OCI-M2 (cell line): ENCODE measurements around the gene ZNF366.

Source experiments
- DNase-seq: peaks from one replicate; lab custom pipeline; 2025; ENCODE audit not compliant: unreplicated experiment; lab: John Stamatoyannopoulos, UW

ZNF366 gene

DNA sequence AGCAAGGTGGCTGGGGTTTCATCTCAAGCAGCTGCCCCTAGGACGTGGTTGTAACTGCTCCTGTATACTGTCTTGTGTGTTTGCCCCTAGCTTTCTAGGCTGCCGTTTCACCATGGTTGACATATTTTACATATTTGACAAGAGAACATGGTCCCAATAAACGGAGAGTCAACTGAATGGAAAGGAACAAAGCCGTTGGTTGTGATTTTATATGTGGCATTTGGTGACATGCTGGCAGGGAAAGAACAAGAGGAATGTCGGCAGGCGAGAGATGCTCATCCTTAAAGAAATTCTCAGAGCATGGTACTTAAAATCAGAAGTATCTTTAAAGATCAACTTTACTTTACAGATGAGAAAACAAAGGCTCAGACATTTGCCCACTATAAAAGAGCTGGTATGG lies 11.8 kb downstream of the ZNF366 start:
- DNase-seq, result no peak

DNA sequence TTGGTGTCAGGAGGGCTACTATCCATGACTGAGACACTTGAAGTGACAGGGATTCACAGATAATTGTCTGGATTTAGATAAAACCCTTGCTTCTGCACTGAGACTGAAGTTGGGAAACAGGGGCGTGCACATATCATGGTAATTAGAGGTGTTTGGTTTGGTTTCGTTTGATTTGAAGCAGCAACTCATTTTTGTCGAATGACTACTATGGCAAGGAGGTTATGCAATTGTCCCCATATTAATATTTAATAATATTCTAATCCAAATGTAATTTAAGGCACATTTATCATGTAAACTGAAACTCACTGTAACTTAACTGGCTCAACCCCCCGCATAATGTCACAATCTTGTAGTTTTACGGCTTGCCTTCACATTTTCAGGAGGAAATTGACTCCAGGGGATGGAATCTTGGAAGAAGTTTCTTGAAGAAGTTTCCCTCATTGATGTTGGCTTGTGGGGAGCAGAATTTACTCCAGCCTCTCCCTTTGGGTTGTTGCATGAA lies 12.5 kb downstream of the ZNF366 start:
- DNase-seq, result no peak

DNA sequence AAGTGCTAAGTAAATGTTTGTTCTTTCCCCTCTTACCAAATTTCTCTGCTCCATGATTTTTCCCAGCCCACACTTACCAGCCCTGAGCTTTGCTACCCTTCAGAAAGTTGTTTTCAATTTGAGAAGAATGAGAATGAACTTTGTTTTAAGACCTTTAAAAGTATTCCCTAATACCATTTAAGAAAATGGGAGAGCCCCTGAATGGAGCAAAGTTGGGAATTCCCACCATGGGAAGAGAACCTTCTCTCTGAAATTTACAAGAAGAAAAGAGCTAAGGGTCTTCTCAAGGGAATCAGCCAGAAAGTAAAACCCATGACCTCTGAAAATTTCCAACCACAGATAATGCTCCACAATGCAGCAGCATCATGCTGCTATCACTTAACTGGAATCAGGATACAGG lies 17.7 kb downstream of the ZNF366 start:
- no peak for DNase-seq

DNA sequence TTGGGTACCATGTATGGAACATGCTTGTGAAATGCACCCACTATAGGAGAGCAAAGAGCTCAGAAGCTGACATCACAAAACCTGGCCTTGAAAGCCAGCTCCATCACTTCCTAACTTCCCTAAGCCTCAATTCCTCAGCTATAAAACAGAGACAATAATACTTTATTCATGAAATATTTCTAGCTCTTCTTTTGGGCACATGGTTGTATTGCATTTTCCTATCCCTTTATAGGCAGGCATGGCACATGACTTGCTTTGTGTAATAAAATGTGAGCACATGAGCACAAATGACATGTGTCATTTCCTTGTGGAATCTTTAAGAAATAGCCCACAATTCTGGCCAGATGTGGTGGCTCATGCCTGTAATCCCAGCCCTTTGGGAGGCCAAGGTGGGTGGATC lies 18.5 kb downstream of the ZNF366 start:
- DNase-seq, result no peak

DNA sequence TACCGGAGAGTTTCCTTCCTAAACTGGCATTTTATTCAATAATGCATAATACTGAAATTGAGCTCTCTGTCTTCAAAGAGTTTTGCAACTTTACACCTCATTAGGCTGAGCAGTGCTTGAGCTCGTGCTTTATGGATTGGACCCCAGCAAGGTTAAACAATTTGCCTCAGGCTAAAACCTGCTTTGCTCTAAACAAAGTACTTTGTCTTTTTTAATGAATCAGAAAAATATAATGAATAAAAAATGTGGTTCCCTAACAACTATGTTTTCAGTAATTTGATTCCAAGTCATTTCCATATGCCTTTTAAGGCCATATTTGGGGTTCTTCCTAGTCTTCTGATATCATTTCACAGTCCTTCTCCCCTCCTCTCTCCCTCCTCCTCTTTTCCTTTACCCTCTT lies 20.0 kb downstream of the ZNF366 start:
- no peak for DNase-seq

DNA sequence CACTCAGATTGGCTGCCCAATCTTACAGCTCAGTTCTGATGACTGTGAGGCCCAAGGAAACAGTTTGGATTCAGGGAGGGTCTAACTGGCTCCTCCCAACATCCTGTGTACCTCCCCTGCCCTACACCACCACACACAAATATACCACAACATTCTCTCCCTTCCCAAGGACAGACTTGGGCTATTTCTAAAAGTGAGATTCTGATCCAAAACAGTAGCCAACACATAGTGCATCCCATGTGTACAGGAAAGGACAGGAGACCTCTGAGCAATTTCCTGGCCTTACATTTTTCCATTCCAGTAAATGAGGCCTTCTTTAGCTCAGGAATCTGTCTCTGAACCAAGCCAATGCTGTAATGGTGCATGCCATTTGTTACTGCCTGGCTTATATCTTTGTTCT lies 20.8 kb downstream of the ZNF366 start:
- DNase-seq, result no peak

DNA sequence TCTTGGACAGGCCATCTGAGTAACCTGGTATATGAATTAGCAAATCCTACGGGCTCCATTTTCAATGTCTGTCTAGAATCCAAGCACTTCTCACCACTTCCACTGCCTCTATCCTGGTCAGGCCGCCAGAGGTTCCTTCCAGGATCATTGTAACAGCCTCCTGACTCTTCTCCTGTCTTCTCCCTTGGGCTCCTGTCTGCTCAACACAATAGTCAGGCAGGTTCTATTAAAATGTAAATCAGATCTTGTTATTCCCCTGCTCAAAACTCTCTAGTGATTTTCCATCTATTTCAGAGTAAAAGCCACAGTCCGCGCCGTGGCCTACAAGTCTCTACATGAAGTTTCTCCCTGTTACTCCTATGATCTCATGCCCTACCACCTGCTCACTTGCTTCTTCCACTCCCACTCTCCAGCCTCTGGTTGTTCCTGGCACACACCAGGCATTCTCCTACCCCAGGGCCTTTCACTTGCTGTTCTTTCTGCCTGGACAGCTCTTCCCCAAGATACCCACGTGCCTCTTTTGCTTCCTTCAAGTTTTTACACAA lies 21.7 kb downstream of the ZNF366 start:
- no peak for DNase-seq

DNA sequence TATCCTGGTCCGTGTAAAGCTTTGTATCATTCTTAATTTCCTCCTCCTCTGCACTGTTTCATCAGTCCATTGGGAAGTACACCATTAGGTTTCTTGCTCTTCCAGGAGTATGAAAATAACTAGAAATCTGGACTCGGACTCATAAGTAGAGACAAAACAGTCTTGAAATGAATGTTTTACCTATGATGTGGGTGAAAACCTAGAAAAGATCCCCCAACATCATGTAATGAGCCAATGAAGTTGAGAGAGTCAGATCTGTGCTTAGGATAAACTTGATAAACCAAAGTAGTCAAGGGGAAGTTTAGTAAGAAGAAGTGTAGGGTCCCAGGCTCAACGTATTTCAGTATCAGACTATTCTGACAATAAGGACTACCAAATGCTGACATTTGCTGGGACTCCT lies 25.2 kb downstream of the ZNF366 start:
- DNase-seq, result no peak

DNA sequence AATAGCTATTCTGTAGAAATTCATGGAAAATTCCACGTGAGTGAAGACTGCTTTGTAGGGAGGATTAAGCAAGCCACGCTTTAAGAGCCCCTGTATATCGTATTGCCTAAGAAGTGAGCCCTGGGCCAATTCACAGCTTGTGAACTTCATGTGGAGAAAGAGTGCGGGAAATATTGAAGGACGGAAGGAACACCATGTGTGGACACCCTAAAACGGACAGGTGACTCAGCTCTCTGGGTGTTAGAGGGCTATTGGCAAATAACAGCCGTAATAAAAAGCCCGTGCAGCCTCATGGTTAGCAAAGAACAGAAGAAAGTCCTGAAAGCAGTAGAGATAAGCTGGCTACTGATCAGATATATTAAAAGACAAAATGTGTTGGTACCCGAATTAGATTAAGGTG lies 26.4 kb downstream of the ZNF366 start:
- DNase-seq, result no peak

DNA sequence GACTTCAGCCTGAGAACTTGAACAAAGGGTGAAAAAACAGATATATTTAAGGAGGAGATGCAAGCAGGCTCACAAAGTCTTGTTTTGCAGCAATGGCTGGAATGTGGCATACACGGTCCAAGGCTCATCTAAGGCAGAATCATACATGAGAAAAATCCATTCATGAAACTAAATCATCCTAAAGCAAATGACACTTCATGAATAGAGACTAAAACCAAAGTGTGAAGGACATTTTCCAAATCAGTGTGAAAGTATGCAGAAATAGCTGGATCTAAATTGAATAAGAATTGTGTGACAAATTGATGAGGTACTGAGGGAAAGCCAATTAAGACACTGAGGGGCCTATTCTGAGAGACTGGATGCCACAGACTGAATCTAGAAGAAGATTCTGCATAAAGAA lies 27.3 kb downstream of the ZNF366 start:
- DNase-seq, result no peak

DNA sequence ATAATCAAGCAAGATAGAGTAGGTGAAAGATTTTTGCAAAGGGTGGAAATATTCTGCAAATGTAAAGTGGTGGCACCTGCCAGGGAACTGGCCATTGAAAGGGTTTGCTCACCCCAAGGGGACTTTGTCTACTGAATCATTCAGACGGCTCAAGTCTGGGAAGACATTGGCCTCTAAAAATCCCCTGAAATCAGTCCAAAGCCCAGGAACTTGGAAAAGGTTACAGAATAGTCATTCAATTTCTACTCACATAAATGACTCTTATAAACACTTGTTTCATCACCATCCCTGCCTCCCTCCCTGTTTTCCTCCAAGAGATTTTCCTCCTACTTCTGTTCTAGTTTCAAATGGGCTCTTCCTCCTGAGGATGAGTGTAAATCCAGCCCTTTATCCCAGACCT lies 28.5 kb downstream of the ZNF366 start:
- no peak for DNase-seq

DNA sequence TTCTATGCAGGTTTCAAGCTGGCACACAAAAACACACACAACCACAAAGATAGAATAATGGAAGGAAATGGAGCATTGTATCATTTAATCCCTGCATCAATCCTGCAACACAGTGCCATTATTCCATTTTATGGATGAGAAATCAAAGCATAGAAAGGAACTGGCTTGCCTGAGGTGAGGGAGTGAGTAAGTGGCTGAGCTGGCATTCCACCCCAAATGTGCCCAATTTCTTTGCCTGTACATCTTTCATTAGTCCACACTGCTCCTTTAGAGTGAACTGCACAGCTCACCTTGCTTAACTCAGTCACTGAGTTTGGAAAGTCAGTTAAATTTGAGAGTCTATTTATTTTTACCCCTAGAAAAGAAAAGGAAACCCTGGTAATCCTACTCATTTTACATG lies 28.9 kb downstream of the ZNF366 start:
- no peak for DNase-seq

DNA sequence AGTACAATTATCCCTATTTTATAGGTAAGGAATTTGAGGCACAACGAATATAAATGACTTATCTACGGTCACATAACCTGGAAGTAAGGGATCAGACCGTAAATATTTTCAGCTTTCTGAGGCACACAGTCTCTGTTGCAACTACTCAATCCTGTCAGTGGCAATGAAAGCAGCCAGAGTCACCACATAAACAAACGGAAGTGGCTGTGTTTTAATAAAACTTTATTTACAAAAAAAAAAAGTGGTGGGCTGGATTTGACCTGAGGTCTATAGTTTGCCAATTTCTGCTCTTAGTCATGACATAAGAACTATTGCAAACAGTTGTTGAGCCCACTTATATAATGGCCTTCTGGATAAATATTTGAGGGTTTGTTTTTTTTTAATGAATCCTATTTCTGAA lies 29.6 kb downstream of the ZNF366 start:
- no peak for DNase-seq

DNA sequence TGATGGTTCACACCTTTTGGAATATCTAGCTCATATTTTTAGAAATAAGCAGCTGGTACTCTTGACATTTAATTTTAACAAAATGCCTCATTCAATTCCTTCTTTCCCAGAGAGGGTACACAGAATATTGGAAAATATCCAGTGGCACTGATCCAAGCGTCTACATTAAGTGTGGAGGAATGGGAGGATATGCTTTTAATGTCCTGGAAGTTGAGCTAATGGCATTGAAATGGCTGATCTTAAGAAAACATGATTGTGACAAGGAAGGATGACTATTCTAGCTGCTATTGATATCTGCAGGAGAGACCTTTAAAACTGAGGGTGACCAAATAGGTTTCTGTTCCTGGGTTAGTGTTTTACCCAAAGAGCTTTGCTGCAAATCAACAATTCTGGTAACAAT lies 30.0 kb downstream of the ZNF366 start:
- DNase-seq, result no peak

DNA sequence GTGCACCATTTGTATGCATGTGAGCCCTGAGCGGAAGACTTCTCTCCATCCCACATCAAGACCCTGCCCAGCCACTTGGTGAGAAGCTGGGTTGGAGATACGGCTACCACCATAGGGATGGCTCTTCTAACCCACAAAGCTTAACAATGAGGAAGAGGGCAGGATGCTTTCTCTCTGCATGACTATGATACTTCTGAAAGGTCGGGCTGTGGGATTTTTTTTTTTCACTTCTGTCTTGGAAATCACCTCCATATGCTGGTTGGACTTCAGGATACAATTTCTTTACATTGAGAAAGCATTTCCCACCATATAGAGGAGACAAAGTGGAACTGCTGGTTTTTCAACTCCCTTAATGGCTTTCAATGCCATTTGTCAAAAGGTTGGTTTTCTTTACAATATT lies 30.5 kb downstream of the ZNF366 start:
- DNase-seq, result no peak

DNA sequence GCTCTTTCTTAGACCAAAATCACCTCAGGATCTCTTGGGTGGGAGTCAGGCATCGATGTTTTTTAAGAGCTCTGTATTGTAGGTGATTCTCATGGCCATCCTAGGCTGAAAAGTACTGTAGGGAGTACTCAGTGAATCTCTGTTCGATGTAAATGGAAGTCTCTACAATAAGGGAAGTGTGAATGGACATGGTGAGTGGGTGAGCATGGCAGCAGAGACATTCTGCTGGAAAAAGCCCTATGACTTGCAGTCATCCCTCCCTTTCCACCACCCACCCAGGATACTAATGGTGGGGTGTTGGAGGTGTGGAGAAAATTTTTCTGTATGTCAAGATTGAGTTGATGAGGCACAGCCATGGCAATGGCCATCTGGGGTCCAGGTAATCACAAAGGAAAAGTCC lies 30.9 kb downstream of the ZNF366 start:
- no peak for DNase-seq

DNA sequence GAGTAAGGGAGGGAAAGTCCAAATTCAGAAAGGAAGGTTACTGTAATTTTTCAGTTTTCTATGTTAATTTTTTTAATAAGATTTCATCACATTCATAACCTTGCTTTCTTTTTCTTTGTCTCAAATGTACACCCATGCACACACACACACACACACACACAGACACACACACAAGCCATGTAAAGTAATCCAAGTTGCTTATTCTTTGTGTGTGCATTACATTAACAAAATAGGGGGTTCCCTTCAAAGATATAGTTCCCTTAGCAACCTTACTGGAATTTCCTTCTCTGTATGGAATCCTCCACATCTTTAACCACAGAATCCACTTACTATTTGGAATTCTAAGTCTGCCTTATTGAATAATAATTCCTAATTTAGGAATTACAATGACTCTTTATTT lies 32.7 kb downstream of the ZNF366 start:
- no peak for DNase-seq

DNA sequence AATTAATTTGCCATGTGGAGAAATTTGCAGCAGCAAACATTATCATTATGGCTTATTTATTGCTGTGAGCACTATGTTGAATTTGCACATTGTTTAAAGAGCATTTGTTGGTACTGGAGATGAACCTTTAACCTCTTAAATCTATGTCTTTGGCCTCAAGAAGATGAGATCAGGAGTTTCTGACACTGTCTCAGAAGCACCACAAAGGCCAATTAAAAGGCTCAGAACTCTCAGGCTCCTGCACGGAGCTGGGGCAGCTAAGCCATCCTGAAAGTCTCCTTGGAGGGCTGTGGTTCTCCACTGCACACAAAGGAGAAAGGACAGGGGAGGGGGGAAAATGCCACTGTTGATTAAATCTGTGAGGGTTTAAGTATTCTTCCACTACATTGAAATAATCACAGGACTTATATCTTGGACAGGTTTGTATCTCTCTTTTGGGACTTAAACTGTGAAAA lies 33.1 kb downstream of the ZNF366 start:
- no peak for DNase-seq

DNA sequence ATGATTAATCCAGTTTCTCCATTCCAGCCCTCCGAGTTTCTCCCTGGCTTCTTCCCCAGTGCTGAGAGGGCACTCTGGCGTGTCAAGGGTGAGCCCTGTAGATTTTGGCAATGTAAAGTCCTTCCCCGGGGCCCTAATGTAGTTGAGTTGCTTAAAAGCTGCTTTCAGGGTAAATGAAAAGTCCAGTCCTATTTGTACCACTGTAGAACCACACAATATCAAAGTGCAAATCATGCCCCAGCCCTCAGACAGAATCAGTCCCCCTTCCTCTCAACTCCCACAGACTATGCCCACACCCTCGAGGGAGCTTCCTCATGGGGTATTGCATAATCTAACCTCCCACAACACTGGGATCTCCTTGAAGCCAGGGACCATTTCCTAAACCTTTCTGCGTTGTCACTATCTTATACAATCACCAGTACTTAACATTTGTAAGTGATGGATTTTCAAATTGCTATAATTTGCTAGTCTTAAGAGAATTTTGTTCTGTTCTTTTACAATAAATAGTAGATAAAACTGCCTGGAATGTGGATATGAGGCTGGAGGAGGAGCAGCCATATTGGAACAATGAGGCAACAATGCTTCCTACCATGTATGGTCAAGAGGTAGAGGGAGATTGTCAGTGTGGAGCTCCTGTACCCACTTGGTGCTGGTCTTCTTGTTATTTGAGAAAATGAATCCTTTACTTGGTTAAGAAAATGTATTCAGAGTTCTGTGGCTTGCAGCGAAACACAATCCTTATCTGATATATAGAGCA lies 34.4 kb downstream of the ZNF366 start:
- no peak for DNase-seq

DNA sequence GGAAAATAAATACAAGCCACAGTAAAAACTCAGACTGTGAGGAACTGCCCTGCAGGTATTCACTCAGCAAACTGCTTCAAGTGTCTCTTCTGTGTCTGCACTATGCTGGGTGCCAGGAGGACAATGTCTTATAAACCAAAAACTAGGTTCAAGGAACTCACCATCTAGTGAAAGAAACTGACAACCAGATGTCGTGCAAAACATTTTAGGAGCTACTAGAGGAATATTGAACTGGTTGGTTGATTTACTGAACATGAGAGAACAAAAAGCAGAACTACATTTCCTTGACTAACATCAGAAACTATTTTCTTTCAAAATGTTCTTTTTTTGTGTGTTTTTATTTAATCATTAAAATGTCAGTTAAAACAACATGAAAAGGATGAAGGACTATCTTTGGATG lies 35.2 kb downstream of the ZNF366 start:
- no peak for DNase-seq

DNA sequence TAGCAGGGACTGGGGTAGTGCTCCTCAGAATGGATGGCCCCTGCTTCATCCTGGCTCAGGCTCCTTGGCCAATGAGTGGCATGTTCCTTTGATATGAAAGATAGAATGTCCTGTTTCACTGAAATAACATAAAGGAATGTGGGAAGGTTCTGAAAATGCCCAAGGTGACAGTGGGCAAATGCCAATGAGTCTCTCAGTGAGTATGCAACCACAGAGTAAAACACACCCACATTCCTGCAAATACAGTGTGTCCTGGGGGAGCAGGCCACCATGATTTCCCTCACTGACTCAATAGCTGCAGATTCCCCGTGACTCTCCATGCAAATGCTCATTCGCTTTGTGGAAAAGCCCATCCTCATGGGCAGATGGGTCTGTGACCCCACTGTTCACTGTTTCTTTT lies 36.4 kb downstream of the ZNF366 start:
- DNase-seq, result no peak

DNA sequence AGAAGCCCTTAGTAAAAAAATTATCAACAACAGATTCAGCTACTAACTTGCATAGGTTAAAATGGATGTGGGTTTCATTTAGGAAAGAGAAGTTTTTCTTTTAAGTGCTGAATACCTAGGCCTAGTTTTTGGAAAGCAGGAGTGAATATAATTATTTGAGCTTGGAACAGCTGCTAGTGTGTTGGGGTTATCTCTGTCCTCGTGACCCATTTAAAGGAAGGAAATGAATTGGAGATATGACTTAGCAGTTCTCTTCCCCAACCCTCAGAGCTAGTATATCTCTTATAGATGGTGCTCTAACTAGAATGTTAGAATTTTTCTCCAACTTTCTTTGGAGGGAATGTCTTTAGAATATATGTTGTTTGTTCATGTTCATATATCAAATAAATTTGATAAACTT lies 38.6 kb downstream of the ZNF366 start:
- DNase-seq, result no peak

DNA sequence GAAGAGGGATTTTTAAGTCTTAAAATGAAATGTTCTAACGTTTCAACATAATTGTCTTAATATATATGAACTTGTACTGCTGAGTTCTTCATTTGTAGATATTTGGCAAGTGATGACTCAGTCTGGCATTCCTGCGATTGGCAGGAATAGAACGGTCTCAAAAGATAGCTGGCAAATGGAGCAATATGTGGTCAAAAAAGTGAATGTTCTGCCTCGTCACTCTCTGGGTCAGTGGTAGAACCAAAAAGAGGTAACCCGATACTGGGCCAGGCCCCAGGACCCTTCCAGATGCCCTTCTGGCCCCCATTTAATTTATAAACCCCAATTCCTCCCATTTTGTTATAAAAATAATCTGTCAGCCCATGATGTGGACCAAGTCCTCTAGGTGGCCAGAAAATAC lies 39.2 kb downstream of the ZNF366 start:
- no peak for DNase-seq
